Left lobe of liver (tissue), 2 donors: Measurements from ENCODE around the gene ABCC2. TPM values are rescaled to one million over a fixed set of nuclear protein-coding genes. Genes with fewer than 3 reads are reported as not detected.
"Not testable (repeated sequence)": the region's sequence is repeated elsewhere in the genome, so short reads cannot be mapped to it uniquely, and the experiment has no call there.

Experiments used
- ATAC-seq: fragments of 200-7000 bp; cut with Tn5 transposase; one replicate; pipeline ENCODE4 v1.9.1; 2020; ENCODE audit warnings: mild to moderate bottlenecking, moderate library complexity
- DNase-seq: peaks from one replicate; pipeline ENCODE4 v3.0.0-alpha.2; 2020; ENCODE audit warnings: low spot score
- total RNA-seq: library from RNA; stranded (reverse); gene quantifications from one replicate; pipeline ENCODE4 v1.2.1, GENCODE V29; 2021
- donor health status: DM: no; HTN: no; CAD: no; lungs with moderate emphysema.
- donor health status: DM: no; HTN: yes; CAD: no.

The ABCC2 gene
- total RNA-seq, 1 donor from 2014 or later = 254 TPM

DNA sequence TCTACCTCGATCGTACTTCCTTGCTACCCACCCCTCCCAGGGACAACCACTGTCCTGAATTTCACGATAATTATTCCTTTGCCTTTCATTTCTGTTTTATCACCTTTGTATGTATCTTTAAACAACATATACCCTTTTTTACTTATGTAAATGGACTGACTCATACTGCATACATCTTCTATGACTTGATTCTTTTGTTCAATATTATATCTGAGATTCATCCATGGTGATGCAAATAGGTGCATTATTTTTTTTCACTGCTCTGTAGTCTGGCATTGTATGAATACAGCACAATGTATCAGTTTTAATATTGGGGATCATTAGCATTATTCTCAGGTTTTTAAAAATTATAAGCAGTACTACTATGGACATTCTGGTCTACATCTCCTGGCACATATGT lies 69.4 kb downstream of the ABCC2 start:
- ATAC-seq (no peak), DNase-seq (no peak)

GRCh38 chr10:99852481-99853213 lies 70.2 kb downstream of the ABCC2 start:
- DNase-seq (no peak), ATAC-seq (no peak)

- no peak for DNase-seq
- no peak for ATAC-seq
Observed at GRCh38 chr10:99853655-99854054, 71.2 kb downstream of the ABCC2 start.

GRCh38 chr10:99854860-99855259 lies 72.4 kb downstream of the ABCC2 start:
- DNase-seq (no peak), ATAC-seq (peak; percentile 56)

- no peak for DNase-seq
Observed at GRCh38 chr10:99855479-99856071, 73.1 kb downstream of the ABCC2 start.

DNA sequence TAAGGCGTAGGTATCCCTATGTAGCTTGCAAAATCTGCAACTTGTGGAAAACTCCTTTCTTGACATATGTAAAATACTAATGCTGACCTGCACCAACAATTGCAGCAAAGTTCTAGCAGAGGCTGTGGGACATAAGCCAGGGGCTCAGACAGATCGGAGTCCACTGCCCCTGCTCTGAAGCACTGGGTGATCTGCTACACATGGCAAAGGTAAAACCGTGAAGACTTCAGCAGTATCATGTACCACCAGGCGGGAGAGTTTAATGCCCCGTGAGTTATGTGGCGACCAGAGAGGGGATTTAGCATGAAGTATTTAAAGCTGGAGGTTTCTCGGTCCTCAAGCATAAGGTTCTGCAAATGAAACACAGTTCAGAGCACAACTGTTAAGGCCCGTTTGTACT lies 76.4 kb downstream of the ABCC2 start:
- DNase-seq = no peak

More at GRCh38 chr10:99855479-99856071, 73.1 kb downstream of the ABCC2 start:
- ATAC-seq = no peak

DNA sequence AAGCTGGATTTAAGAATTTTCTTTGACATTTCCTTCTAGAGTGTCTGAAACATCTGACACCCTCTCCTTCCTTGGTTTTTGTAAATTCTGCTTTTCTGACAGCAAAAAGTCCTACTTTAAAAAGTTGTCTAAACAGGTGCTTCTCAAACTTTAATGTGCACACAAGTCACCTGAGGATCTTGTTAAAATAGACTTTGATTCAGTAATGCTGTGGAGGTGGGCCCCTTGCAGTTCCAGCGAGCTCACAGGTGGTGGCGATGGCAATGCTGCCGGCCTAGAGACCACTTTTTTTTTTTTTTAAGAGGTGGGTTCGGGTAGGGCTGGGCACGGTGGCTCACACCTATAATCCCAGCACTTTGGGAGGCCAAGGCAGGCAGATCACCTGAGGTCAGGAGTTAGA lies 77.1 kb downstream of the ABCC2 start:
- DNase-seq = no peak
- ATAC-seq = peak; percentile 22

More for the DNA sequence above, 76.4 kb downstream of the ABCC2 start:
- peak; percentile 73 for ATAC-seq

DNA sequence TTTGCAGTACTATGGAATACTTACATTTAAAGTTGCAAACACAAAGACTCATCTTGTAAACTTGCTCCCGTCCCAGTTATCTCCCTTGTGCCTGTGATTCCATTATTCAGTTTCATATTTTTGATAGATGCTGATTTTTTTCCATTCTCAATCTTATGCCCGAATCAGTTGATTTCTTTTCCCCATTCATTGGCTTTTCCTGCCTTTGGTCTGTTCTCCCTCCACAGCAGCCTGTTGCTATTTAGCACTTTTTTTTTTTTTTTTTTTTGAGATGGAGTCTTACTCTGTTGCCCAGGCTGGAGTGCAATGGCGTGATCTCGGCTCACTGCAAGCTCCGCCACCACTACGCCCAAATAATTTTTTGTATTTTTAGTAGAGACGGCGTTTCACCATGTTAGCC lies 78.0 kb downstream of the ABCC2 start:
- ATAC-seq = no peak
- DNase-seq = no peak

- not testable (repeated sequence) for DNase-seq, ATAC-seq
Observed at GRCh38 chr10:99863535-99864240, 81.2 kb downstream of the ABCC2 start.

DNA sequence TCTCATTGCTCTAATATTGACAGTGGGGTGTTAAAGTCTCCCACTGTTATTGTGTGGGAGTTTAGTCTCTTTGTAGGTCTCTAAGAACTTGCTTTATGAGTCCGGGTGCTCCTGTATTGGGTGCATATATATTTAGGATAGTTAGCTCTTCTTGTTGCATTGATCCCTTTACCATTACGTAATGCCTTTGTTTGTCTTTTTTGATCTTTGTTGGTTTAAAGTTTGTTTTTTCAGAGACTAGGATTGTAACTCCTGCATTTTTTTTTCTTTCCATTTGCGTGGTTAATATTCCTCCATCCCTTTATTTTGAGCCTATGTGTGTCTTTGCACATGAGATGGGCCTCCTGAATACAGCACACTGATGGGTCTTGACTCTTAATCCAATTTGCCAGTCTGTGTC lies 84.8 kb downstream of the ABCC2 start:
- ATAC-seq, DNase-seq: not testable (repeated sequence)

GRCh38 chr10:99869581-99870122 lies 87.2 kb downstream of the ABCC2 start:
- ATAC-seq (no peak), DNase-seq (no peak)

GRCh38 chr10:99870123-99870730 lies 87.8 kb downstream of the ABCC2 start:
- DNase-seq = no peak
- ATAC-seq = no peak

GRCh38 chr10:99872367-99873162 lies 90.1 kb downstream of the ABCC2 start:
- ATAC-seq (peak; percentile 29), DNase-seq (no peak)

DNA sequence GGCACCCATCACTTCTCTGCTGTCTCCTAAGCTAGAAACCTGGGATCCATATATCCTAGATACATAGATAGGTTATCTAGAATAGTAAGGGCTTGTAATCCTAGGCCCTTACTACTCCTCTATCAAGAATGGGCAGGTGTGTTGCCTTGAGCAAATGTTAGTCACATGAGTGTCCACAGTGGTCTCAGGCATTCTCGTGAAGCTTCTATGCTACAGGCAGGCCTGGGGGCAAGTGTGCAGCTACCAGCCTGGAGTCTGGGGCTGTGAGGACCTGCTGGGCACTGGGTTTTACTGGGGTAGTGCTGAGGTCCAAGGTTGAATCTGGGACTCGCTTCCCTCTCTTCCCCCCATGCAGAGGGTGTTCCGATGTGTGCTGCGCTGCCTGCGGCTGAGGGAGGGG lies 91.4 kb downstream of the ABCC2 start:
- no peak for ATAC-seq
- no peak for DNase-seq

GRCh38 chr10:99874341-99875085 lies 92.1 kb downstream of the ABCC2 start:
- ATAC-seq (peak; percentile 83), DNase-seq (peak; percentile 56)

- ATAC-seq = no peak
Observed at GRCh38 chr10:99875473-99875872, 93.0 kb downstream of the ABCC2 start.

DNA sequence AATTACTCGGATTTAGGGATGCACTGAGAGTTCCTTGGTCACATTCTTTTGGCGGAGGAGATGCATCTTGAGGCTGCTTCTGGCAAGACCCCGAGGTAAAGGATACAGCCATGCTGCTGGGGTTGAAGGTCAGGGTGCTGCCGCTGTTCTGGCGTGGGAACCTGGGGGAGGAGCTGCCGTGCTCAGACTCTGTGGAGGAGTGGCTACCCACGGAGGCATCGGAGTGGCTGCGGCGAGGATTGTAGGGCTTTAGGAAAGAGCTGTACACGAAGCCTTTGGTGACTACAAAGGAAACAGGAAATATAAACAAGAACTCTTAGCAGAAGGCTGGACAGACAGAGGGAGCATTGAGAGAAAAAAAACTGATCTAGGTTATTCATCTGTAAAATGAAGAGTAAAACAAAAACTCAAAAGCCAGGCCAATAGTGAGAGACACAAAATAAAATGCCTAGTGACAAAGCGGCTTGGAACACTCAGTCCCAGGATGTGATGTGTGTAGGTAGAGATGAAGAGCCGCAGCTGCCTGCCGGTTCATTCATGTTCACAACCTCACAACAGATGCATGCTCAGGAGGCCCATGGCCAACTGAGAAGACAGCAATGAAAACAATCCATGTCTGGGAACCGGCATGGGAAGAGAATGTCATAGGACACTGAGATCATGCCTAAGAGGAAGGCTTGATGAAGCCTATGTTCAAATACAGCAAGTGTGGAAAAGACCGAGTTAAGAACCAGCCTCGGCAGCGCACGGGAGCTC lies 97.8 kb downstream of the ABCC2 start:
- no peak for DNase-seq

More at GRCh38 chr10:99875473-99875872, 93.0 kb downstream of the ABCC2 start:
- DNase-seq = no peak

GRCh38 chr10:99881371-99881770 lies 98.9 kb downstream of the ABCC2 start:
- DNase-seq (no peak), ATAC-seq (no peak)

More for the DNA sequence above, 97.8 kb downstream of the ABCC2 start:
- ATAC-seq = peak; percentile 59

DNA sequence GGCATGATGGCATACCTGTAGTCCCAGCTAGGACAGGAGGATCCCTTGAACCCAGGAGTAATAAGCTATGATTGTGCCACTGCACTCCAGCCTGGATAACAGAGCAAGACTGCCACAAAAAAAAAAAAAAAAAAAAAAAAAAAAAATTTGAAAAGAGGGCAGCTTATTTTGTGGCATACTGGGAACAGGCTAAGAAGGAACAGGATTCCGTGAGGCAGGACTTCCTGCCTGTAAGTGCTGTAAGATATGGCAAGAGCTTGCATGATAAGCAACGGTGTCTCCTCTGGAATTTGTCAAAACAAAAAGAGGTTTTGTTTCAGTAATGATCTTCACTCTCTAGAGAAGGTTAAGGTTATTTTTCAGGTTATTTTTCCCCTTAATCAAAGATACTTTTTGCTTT lies 101.1 kb downstream of the ABCC2 start:
- no peak for DNase-seq
- no peak for ATAC-seq
